ENCODE results near the gene STX1A. TPM values are rescaled to one million over a fixed set of nuclear protein-coding genes. Genes with fewer than 3 reads are reported as not detected.

The STX1A gene
- total and polyA plus RNA-seq, 2 of the 13 experiments (the other 11 are each of a cell fraction or from before 2014, with no cell fraction given): 6.1 to 12.2 TPM

DNA sequence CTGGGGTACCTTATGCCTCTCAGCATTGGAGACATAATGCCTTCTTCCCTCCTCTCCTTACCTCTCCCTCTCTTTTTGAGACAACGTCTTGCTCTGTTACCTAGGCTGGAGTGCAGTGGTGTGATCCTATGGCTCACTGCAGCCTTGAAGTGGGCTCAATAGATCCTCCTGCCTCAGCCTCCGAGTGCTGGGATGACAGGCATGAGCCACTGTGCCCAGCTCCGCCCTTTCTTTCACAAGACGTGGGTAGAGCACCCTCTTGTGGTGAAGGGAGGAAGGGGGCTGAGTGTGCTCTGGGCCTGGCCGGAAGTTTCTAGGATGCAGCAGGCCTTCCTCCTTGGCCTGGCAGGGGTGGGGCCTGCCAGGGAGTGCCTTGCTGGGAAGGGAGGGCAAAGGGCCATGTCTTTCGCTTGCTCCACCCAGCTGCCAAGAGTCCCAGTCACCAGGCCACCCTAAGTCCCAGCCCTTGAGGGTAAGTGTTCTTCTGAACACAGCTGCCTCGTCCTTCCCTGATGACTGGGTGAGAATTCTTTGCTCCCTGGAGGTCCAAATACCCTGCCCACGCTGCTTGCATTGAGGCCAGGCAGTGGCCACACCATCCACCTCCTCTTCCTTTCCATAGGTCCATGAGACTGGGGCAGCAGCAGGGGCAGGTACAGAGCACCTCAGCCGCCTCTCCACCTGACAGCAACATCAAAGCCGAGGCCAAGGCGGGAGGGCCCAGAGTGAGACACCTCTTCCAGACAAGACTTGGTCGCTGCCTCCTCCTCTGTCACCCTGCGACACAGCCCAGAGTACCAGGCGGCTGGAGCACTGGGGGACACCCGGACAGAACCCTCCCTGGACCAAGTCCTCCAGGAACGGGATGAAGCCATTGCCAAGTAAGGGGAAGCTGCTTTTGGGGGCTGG is 15.4 kb upstream of the STX1A start (continued):
- TF ChIP-seq, protein P1, sequence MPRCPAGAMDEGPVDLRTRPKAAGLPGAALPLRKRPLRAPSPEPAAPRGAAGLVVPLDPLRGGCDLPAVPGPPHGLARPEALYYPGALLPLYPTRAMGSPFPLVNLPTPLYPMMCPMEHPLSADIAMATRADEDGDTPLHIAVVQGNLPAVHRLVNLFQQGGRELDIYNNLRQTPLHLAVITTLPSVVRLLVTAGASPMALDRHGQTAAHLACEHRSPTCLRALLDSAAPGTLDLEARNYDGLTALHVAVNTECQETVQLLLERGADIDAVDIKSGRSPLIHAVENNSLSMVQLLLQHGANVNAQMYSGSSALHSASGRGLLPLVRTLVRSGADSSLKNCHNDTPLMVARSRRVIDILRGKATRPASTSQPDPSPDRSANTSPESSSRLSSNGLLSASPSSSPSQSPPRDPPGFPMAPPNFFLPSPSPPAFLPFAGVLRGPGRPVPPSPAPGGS (CRISPR knock-in tag; IDR thresholded peaks at IDR 0.05): no peak
- TF ChIP-seq, protein P2, sequence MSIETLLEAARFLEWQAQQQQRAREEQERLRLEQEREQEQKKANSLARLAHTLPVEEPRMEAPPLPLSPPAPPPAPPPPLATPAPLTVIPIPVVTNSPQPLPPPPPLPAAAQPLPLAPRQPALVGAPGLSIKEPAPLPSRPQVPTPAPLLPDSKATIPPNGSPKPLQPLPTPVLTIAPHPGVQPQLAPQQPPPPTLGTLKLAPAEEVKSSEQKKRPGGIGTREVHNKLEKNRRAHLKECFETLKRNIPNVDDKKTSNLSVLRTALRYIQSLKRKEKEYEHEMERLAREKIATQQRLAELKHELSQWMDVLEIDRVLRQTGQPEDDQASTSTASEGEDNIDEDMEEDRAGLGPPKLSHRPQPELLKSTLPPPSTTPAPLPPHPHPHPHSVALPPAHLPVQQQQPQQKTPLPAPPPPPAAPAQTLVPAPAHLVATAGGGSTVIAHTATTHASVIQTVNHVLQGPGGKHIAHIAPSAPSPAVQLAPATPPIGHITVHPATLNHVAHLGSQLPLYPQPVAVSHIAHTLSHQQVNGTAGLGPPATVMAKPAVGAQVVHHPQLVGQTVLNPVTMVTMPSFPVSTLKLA (IDR thresholded peaks at IDR 0.05): no peak
- TF ChIP-seq POLR2AphosphoS5 (IDR thresholded peaks at IDR 0.05; ENCODE audit: low read depth, low read length): no peak
- no peak for TF ChIP-seq GTF3A (CRISPR knock-in tag; conservative IDR thresholded peaks at IDR 0.05)
- TF ChIP-seq SP4 (CRISPR knock-in tag; IDR thresholded peaks at IDR 0.05): peak; percentile 44; the same call in 1 of the 2 replicates
- no peak for TF ChIP-seq RAD51 (IDR thresholded peaks at IDR 0.05; ENCODE audit: borderline replicate concordance)
- no peak for TF ChIP-seq ETV6 (CRISPR knock-in tag; conservative IDR thresholded peaks at IDR 0.05)
- no peak for TF ChIP-seq HNRNPUL1 (IDR thresholded peaks at IDR 0.05; ENCODE audit: low read depth, low read length)
- no peak for TF ChIP-seq NCOA5 (CRISPR knock-in tag; IDR thresholded peaks at IDR 0.05)
- TF ChIP-seq PAXIP1 (CRISPR knock-in tag; conservative IDR thresholded peaks at IDR 0.05): 0 out of 2 replicates have a peak, but pooled peaks have one; percentile 19
- no peak for TF ChIP-seq TCF7 (IDR thresholded peaks at IDR 0.05; ENCODE audit: low read depth)
- TF ChIP-seq CBX2 (IDR thresholded peaks at IDR 0.05; ENCODE audit: low read depth, low read length): no peak
- TF ChIP-seq CBX2 (CRISPR knock-in tag; IDR thresholded peaks at IDR 0.05; ENCODE audit: low read depth): no peak
- no peak for TF ChIP-seq NFYB (CRISPR knock-in tag; IDR thresholded peaks at IDR 0.05)
- no peak for TF ChIP-seq MXD3 (CRISPR knock-in tag; IDR thresholded peaks at IDR 0.05)
- no peak for TF ChIP-seq GZF1 (CRISPR knock-in tag; IDR thresholded peaks at IDR 0.05)
- no peak for TF ChIP-seq REXO4 (CRISPR knock-in tag; IDR thresholded peaks at IDR 0.05; ENCODE audit: borderline replicate concordance)
- peak; percentile 35; the same call in 1 of the 2 replicates for TF ChIP-seq KDM5B (CRISPR knock-in tag; IDR thresholded peaks at IDR 0.05; ENCODE audit: borderline replicate concordance)
- TF ChIP-seq ZNF205 (CRISPR knock-in tag; IDR thresholded peaks at IDR 0.05): no peak
- TF ChIP-seq ZMYM3 (CRISPR knock-in tag; IDR thresholded peaks at IDR 0.05): peak; percentile 82
- TF ChIP-seq MXI1 (IDR thresholded peaks at IDR 0.05; ENCODE audit: borderline replicate concordance, low read depth, low read length): peak; percentile 51; the same call in 1 of the 3 replicates
- peak; percentile 32 for TF ChIP-seq TAF15 (IDR thresholded peaks at IDR 0.05; ENCODE audit: low read depth, low read length, poor library complexity, severe bottlenecking)
- TF ChIP-seq, protein P3, sequence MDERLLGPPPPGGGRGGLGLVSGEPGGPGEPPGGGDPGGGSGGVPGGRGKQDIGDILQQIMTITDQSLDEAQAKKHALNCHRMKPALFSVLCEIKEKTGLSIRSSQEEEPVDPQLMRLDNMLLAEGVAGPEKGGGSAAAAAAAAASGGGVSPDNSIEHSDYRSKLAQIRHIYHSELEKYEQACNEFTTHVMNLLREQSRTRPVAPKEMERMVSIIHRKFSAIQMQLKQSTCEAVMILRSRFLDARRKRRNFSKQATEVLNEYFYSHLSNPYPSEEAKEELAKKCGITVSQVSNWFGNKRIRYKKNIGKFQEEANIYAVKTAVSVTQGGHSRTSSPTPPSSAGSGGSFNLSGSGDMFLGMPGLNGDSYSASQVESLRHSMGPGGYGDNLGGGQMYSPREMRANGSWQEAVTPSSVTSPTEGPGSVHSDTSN (CRISPR knock-in tag; IDR thresholded peaks at IDR 0.05): peak; percentile 62
